ENCODE measurements around the gene TNFSF13B. TPM values are rescaled to one million over a fixed set of nuclear protein-coding genes. Genes with fewer than 3 reads are reported as not detected.

The TNFSF13B gene
- total RNA-seq, result 0.86 and 8.1 TPM in 2 replicates

GRCh38 chr13:108269601-108270328 lies at the start of gene TNFSF13B:
TSS of gene TNFSF13B (plus strand) at chr13:108269718. CDS start at chr13:108269896, 178 bp downstream.

Small RNA genes lying within 50 kb of the gene (small RNA-seq; reads per million reads assigned to genes)
- gene RNA5SP39 (ENCODE audit: low replicate concordance), result not detected

Other genes with a start within 250 kb of the TNFSF13B start
- gene LIG4, start 54.2 kb upstream of the TNFSF13B start, total RNA-seq, result 10.5 and 14.5 TPM in 2 replicates
- gene ABHD13, start 51.3 kb upstream of the TNFSF13B start, total RNA-seq, result 5.9 and 11.7 TPM in 2 replicates

Measured in placental pericyte (primary cell).